Right ventricle myocardium superior (tissue), 1 donor: Measurements from ENCODE around the gene RGS7. TPM values are rescaled to one million over a fixed set of nuclear protein-coding genes. Genes with fewer than 3 reads are reported as not detected.
"Not testable (repeated sequence)": the region's sequence is repeated elsewhere in the genome, so short reads cannot be mapped to it uniquely, and the experiment has no call there.

Source experiments
- ATAC-seq: fragments of 200-7000 bp; cut with Tn5 transposase; one replicate; pipeline ENCODE4 v1.9.1; 2020; ENCODE audit warnings: mild to moderate bottlenecking; ENCODE audit not compliant: poor library complexity
- DNase-seq: peaks from one replicate; pipeline ENCODE4 v3.0.0-alpha.2; 2020
- intact Hi-C: fragments of 100-400 bp; cut with DNase I; formaldehyde crosslinking; loops from one replicate; pipeline ENCODE4 v1.11.2; 2022
- microRNA-seq: library from miRNA; unstranded; fragments of <30 nt; microRNA quantifications from one replicate; pipeline ENCODE4 v1.2.0, GENCODE V29; 2020
- total RNA-seq: library from RNA; stranded (reverse); fragmentation: NEBNext Ultra II Directional; extraction: Animal tissue kit (Norgen Biotek cat#: 25700); gene quantifications from one replicate; pipeline ENCODE4 v1.2.1, GENCODE V29; 2021
- donor health status: DM: no; HTN: yes; CAD: no; lungs with severe emphysema.

RGS7 gene
- total RNA-seq, 1 donor from 2014 or later, result not detected

GRCh38 chr1:240739754-240740153, 617.3 kb downstream of the RGS7 start:
- ATAC-seq (no peak), DNase-seq (no peak)
- intact Hi-C loops, result no loop called here

DNA sequence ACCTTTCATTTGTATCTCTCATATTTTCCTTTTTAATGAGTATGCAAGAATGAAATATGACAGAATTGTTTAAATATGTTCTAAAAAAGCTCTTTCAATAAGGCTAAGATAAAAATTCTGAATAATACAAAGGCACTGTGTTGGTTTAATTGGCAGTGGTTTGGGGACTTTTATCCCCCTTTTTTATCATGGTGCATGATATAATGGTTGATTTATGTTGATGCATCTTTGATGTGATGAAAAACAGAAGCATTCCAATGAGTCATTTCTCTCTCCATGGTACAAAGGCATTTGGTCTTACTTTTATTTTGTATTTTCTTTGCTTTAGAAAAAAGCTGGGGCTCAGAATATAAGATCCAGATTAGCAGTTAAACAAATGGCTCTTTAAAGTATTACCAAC, 617.9 kb downstream of the RGS7 start:
- DNase-seq (no peak), ATAC-seq (no peak)
- intact Hi-C loops, result no loop called here

- DNase-seq, result no peak
- no peak for ATAC-seq
- intact Hi-C loops, result no loop called here
These were observed 619.2 kb downstream of the RGS7 start for GRCh38 chr1:240737766-240738265.

- ATAC-seq, result no peak
- intact Hi-C loops, result no loop called here
- DNase-seq, result no peak
These were observed 619.7 kb downstream of the RGS7 start for GRCh38 chr1:240737298-240737697.

GRCh38 chr1:240734705-240735104, 622.3 kb downstream of the RGS7 start:
- DNase-seq, intact Hi-C loops, ATAC-seq: not testable (repeated sequence)

DNA sequence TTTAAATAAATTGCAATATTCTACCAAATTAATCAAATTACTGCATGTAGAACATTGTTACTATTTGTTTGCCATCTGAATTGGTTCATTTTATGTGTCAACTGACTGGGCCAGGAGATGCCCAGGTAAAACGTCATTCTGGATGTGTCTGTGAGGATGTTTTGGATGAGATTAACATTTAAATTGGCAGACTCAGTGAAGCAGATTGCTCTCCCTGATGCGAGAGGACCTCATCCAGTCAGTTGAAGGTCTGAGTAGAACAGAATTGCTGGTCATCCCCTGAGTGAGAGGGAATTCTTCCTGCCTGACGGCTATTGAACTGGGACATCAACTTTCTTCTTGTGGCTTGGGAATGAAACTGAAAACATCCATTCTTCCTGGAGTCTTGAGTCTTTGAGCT, 623.0 kb downstream of the RGS7 start:
- intact Hi-C loops, result no loop called here
- ATAC-seq (no peak), DNase-seq (no peak)

DNA sequence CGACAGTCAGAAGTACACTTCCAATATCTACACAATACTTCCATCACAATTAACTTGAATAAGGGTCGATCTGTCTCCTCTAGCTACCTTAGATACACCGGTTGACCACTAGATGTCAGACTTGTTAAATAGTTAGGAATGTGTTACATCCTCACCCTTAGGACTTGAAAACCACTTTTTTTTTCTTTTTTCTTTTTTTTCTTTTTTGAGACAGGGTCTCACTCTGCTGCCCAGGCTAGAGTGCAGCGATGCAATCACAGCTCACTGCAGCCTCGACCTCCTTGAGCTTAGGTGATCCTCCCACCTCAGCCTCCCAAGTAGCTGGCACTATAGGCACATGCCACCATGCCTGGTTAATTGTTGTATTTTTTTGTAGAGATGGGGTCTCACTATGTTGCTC, 624.6 kb downstream of the RGS7 start:
- no peak for DNase-seq
- intact Hi-C loops, result no loop called here
- ATAC-seq, result no peak

Small RNA genes within 50 kb of the gene (microRNA-seq; reads per million reads assigned to microRNA genes)
- not detected for gene MIR3123

Other genes with a start within 250 kb of the RGS7 start
- 234 TPM for gene FH, start 162.6 kb upstream of the RGS7 start, total RNA-seq
- 0.56 TPM for gene KMO, start 175.2 kb upstream of the RGS7 start, total RNA-seq